ENCODE results near the gene ARMC9.

GRCh38 chr2:231204581-231204980 is 6.2 kb downstream of the ARMC9 start:
- TF ChIP-seq TARDBP (CRISPR knock-in tag; IDR thresholded peaks at IDR 0.05) (no peak), DZIP1 (CRISPR knock-in tag; IDR thresholded peaks at IDR 0.05) (no peak), RXRB (CRISPR knock-in tag; IDR thresholded peaks at IDR 0.05; ENCODE audit: borderline replicate concordance) (no peak), ELF1 (CRISPR knock-in tag; IDR thresholded peaks at IDR 0.05) (no peak), POLR2AphosphoS2 (IDR thresholded peaks at IDR 0.05; ENCODE audit: low read depth, low read length) (no peak)

All from HepG2 (cell line).